Peyer's patch (tissue), 4 donors: ENCODE results near the gene NHEJ1.

Experiments used
- CTCF ChIP-seq, 6 experiments: fragments of 450-650 bp in 4 of 6; fragments of 200-600 bp in 2 of 6; sonication (generic) in 1 of 6; IDR thresholded peaks; one replicate each; pipeline ENCODE4 v1.5.1; 2017 to 2019; ENCODE audit warnings: antibody characterized with exemption in 6 of 6, mild to moderate bottlenecking in 3 of 6, moderate library complexity in 1 of 6
- POLR2A ChIP-seq, 2 donors: fragments of 450-650 bp; IDR thresholded peaks; one replicate each; pipeline ENCODE4 v1.5.1; 2017; ENCODE audit warnings: antibody characterized with exemption in 2 of 2, mild to moderate bottlenecking in 2 of 2, moderate library complexity in 2 of 2

- TF ChIP-seq POLR2A (IDR thresholded peaks at IDR 0.05) = no peak
- TF ChIP-seq CTCF (IDR thresholded peaks at IDR 0.05) = no peak
These were observed 21.9 kb upstream of the NHEJ1 start for GRCh38 chr2:219182331-219183150.
